Endothelial cell of umbilical vein (primary cell): ENCODE results near the gene ZNF662. TPM values are rescaled to one million over a fixed set of nuclear protein-coding genes. Genes with fewer than 3 reads are reported as not detected.
"Not testable (repeated sequence)": the region's sequence is repeated elsewhere in the genome, so short reads cannot be mapped to it uniquely, and the experiment has no call there.

ENCODE experiments used
- BruUV-seq: library from RNA; stranded (reverse); fragments of 400-500 nt; replicated peaks from 2 replicates; lab custom pipeline; 2021; lab: Mats Ljungman, UMichigan
- CTCF ChIA-PET: fragments of 300-600, 350-600 bp; sonication (Branson Sonifier 250); formaldehyde crosslinking; loops from one replicate; lab custom pipeline; 2021; ENCODE audit warnings: antibody characterized with exemption, inconsistent platforms; lab: Charles Lee
- POLR2A ChIA-PET: fragments of 300-600, 350-600 bp; sonication (Branson Sonifier 250); formaldehyde crosslinking; loops from one replicate; lab custom pipeline; 2021; ENCODE audit warnings: antibody characterized with exemption, inconsistent platforms; lab: Charles Lee
- DNase-seq: peaks from one replicate; pipeline ENCODE4 v3.0.0-alpha.2; 2011; ENCODE audit warnings: low read depth, low spot score
- FAIRE-seq: peaks from 2 replicates; lab custom pipeline; 2011; peaks lifted over from hg19 to GRCh38; lab: Jason Lieb, UNC
- H2AFZ ChIP-seq: 2 replicates; pipeline ENCODE4 v1.6.0; 2012; ENCODE audit warnings: low read depth, low read length, control low read depth, inconsistent platforms
- H3K27ac ChIP-seq: 2 replicates; pipeline ENCODE4 v1.5.1; 2011; ENCODE audit warnings: low read depth, mild to moderate bottlenecking, control low read depth, low read length, moderate library complexity; ENCODE audit not compliant: insufficient read depth
- H3K27me3 ChIP-seq, 2 experiments: 2 replicates each; pipeline versions ENCODE4 v1.6.0 to v1.6.1; 2011; ENCODE audit warnings: low read length in 2 of 2, mixed read lengths in 1 of 2; ENCODE audit not compliant: control insufficient read depth in 2 of 2, insufficient read depth in 2 of 2
- H3K36me3 ChIP-seq, 2 experiments: 2 replicates in 1 of 2; 3 replicates in 1 of 2; pipeline ENCODE4 v1.5.1; 2011; ENCODE audit warnings: low read length in 2 of 2, mild to moderate bottlenecking in 1 of 2, moderate library complexity in 1 of 2; ENCODE audit not compliant: control insufficient read depth in 2 of 2, insufficient read depth in 2 of 2; ENCODE audit errors: extremely low read depth in 1 of 2
- H3K4me1 ChIP-seq: 3 replicates; pipeline ENCODE4 v1.5.1; 2011; ENCODE audit warnings: mild to moderate bottlenecking, low read length; ENCODE audit not compliant: control insufficient read depth, insufficient read depth; ENCODE audit errors: extremely low read depth
- H3K4me2 ChIP-seq: 2 replicates; pipeline ENCODE4 v1.6.1; 2011; ENCODE audit warnings: low read length, control low read depth, mixed read lengths; ENCODE audit not compliant: insufficient read depth
- H3K4me3 ChIP-seq, 3 experiments: fragments of 200-600 bp in 1 of 3; sonication (generic), shearing (Covaris generic) in 1 of 3; replicated peaks in 1 of 3; 2 replicates each; pipeline ENCODE4 v1.5.1; 2011 to 2016; ENCODE audit warnings: control low read depth in 3 of 3, low read length in 3 of 3, mild to moderate bottlenecking in 2 of 3, inconsistent platforms in 1 of 3, low read depth in 1 of 3, moderate library complexity in 1 of 3; ENCODE audit not compliant: insufficient read depth in 1 of 3
- H3K79me2 ChIP-seq: 2 replicates; pipeline ENCODE4 v1.6.0; 2012; ENCODE audit warnings: low read length, inconsistent platforms; ENCODE audit not compliant: control insufficient read depth, insufficient read depth
- H3K9ac ChIP-seq: replicated peaks from 2 replicates; pipeline ENCODE3; 2011; ENCODE audit warnings: low read length, control low read depth; ENCODE audit not compliant: insufficient read depth; ENCODE audit errors: extremely low read depth
- H3K9me1 ChIP-seq: replicated peaks from 3 replicates; pipeline ENCODE4 v1.6.0; 2011; ENCODE audit warnings: mild to moderate bottlenecking, low read length; ENCODE audit not compliant: control insufficient read depth, insufficient read depth; ENCODE audit errors: extremely low read depth
- H3K9me3 ChIP-seq: replicated peaks from 2 replicates; pipeline ENCODE4 v1.5.1; 2012; ENCODE audit warnings: low read length, inconsistent platforms; ENCODE audit not compliant: control insufficient read depth, insufficient read depth
- H4K20me1 ChIP-seq: replicated peaks from 2 replicates; pipeline ENCODE3; 2011; ENCODE audit warnings: mild to moderate bottlenecking, low read length; ENCODE audit not compliant: control insufficient read depth, insufficient read depth; ENCODE audit errors: extremely low read depth
- EZH2 ChIP-seq: IDR thresholded peaks from 2 replicates; pipeline ENCODE4 v1.6.1; 2012; ENCODE audit warnings: borderline replicate concordance, low read depth, mild to moderate bottlenecking, moderate library complexity, low read length, inconsistent platforms; ENCODE audit not compliant: severe bottlenecking
- JUN ChIP-seq: IDR thresholded peaks from 2 replicates; pipeline ENCODE4 v1.6.1; 2011; ENCODE audit warnings: borderline replicate concordance, low read depth; ENCODE audit not compliant: insufficient read length, insufficient read depth
- MAX ChIP-seq: IDR thresholded peaks from 2 replicates; pipeline ENCODE4 v1.6.1; 2011; ENCODE audit not compliant: insufficient read depth, insufficient read length
- MYC ChIP-seq: IDR thresholded peaks from one replicate; pipeline ENCODE4 v1.6.1; 2011; ENCODE audit warnings: mild to moderate bottlenecking, low read depth, low read length
- POLR2A ChIP-seq: IDR thresholded peaks from 2 replicates; pipeline ENCODE4 v1.6.1; 2012; ENCODE audit warnings: low read depth, mild to moderate bottlenecking, control low read depth, low read length
- dilution Hi-C: fragments of 300-500 bp; cut with MboI; formaldehyde crosslinking; loops from one replicate; pipeline ENCODE4 v1.15.0; 2019; ENCODE audit warnings: low sequenced_read_pairs; ENCODE audit not compliant: extremely low pct_ligation_motif_present
- intact Hi-C: fragments of 100-400 bp; cut with micrococcal nuclease; formaldehyde crosslinking; loops from one replicate; pipeline ENCODE4 v1.10.0; 2022
- polyA plus RNA-seq, 4 experiments: library from polyadenylated mRNA; depleted of rRNA in 3 of 4; stranded (reverse) in 3 of 4; unstranded in 1 of 4; fragments of >200 nt; gene quantifications; 2 replicates each; pipeline versions ENCODE4 v1.2.1 to v1.2.3, GENCODE V29; 2011 to 2012; ENCODE audit warnings: missing spikeins in 1 of 4
- total RNA-seq: library from RNA; stranded (reverse); gene quantifications from 2 replicates; pipeline ENCODE4 v1.2.3, GENCODE V29; 2021
- TF ChIP-seq, protein P1 (sequence below), 2 donors: IDR thresholded peaks; 1 replicate in 1 of 2; 2 replicates in 1 of 2; pipeline ENCODE4 v1.5.1; 2011; ENCODE audit warnings: low read length in 2 of 2, mild to moderate bottlenecking in 2 of 2, moderate library complexity in 2 of 2, control low read depth in 1 of 2, inconsistent platforms in 1 of 2, low read depth in 1 of 2; ENCODE audit not compliant: insufficient read depth in 1 of 2; ENCODE audit errors: extremely low read depth in 1 of 2

The ZNF662 gene
- total and polyA plus RNA-seq, 2 donors (not counting 3 experiments of a cell fraction or from before 2014, with no cell fraction given) = 0.84 to 4.3 TPM

- Histone ChIP-seq H3K4me3 (peak overlapping the region; percentile 23 to 40 (median 38)), H3K9ac (peak overlapping the region; percentile 22), H3K27ac (no peak overlapping the region), H3K27me3 (peaks cover 11 to 16% of the 10 kb centered on the region in 2 experiments), H2AFZ (peak overlapping the region; percentile 93), H3K9me1 (no peaks in the 10 kb centered on the region), H3K9me3 (no peaks in the 10 kb centered on the region), H3K36me3 (no peaks in the 10 kb centered on the region), H4K20me1 (no peaks in the 10 kb centered on the region), H3K79me2 (no peaks in the 10 kb centered on the region), H3K4me2 (peak overlapping the region; percentile 51), H3K4me1 (peaks cover 7% of the 10 kb centered on the region)
- TF ChIP-seq JUN = no peak
- TF ChIP-seq POLR2A = no peak
- TF ChIP-seq, protein P1, sequence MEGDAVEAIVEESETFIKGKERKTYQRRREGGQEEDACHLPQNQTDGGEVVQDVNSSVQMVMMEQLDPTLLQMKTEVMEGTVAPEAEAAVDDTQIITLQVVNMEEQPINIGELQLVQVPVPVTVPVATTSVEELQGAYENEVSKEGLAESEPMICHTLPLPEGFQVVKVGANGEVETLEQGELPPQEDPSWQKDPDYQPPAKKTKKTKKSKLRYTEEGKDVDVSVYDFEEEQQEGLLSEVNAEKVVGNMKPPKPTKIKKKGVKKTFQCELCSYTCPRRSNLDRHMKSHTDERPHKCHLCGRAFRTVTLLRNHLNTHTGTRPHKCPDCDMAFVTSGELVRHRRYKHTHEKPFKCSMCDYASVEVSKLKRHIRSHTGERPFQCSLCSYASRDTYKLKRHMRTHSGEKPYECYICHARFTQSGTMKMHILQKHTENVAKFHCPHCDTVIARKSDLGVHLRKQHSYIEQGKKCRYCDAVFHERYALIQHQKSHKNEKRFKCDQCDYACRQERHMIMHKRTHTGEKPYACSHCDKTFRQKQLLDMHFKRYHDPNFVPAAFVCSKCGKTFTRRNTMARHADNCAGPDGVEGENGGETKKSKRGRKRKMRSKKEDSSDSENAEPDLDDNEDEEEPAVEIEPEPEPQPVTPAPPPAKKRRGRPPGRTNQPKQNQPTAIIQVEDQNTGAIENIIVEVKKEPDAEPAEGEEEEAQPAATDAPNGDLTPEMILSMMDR (IDR thresholded peaks at IDR 0.05; ENCODE audit: extremely low read depth in 1 of 2, insufficient read depth in 1 of 2, low read depth in 1 of 2, low read length in 2 of 2) = peak; percentile 88 to 94
- no peak for TF ChIP-seq MYC
- TF ChIP-seq EZH2 = no peak
- TF ChIP-seq MAX = no peak
- no TSS peak for BruUV-seq
- intact Hi-C loops (loop anchor here (1.0 kb wide), 2 partner anchors 50 to 100 kb away; no protein-coding TSS in a partner anchor), dilution Hi-C loops (no loop called here)
- ChIA-PET POLR2A (no interaction called here), CTCF (interaction anchor here (0.6 to 2.2 kb wide), 15 partner anchors 8 to 651 kb away, joined by 3 to 21 read pairs (median 3); no protein-coding TSS in a partner anchor)
- peak; percentile 87 for FAIRE-seq
- peak; percentile 46 for DNase-seq
Measured at GRCh38 chr3:42880601-42881451, 25.1 kb upstream of the ZNF662 start.

DNA sequence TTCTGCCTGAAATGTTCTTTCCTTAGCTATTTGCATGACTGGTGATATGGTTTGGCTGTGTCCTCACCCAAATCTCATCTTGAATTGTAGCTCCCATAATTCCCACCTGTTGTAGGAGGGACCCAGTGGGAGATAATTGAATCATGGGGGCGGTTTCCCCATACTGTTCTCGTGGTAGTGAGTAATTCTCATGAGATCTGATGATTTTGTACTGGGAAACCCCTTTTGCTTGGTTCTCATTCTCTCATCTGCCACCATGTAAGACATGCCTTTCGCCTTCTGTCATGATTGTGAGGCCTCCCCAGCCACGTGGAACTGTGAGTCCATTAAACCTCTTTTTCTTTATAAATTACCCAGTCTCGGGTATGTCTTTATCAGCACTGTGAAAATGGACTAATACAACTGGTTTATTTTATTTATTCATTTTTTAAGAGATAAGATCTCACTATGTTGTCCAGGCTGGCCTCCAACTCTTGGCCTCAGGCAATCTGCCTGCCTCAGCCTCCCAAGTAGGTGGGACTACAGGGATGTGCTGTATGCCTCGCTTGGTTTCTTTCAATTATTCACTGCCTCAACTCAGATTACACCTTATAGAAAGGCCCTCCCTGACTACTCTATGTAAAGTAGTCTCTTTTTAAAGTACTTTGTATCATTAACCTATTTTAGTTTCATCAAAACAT, 22.6 kb upstream of the ZNF662 start:
- H2AFZ ChIP-seq, H3K4me1 ChIP-seq, dilution Hi-C loops, H3K9me1 ChIP-seq, H3K36me3 ChIP-seq, intact Hi-C loops, DNase-seq, H3K9ac ChIP-seq, BruUV-seq, POLR2A ChIA-PET, H3K9me3 ChIP-seq, H3K27ac ChIP-seq, H4K20me1 ChIP-seq, H3K4me3 ChIP-seq, FAIRE-seq, H3K4me2 ChIP-seq, H3K79me2 ChIP-seq: not testable (repeated sequence)
- peaks cover 11 to 12% of the 10 kb centered on the region in 2 experiments for H3K27me3 ChIP-seq
- CTCF ChIA-PET = interaction anchor here (1.5 kb wide), 1 partner anchor 1315 kb away, joined by 3 read pairs; no protein-coding TSS in a partner anchor
